ENCODE results near the gene CEP85L. TPM values are rescaled to one million over a fixed set of nuclear protein-coding genes. Genes with fewer than 3 reads are reported as not detected.
A peak's percentile ranks its signal among the peaks of the same experiment; 100 is the strongest.

CEP85L gene
- total and polyA plus RNA-seq, 2 donors (not counting 1 experiment from before 2014, with no cell fraction given): 7.3 to 22.0 TPM

DNA sequence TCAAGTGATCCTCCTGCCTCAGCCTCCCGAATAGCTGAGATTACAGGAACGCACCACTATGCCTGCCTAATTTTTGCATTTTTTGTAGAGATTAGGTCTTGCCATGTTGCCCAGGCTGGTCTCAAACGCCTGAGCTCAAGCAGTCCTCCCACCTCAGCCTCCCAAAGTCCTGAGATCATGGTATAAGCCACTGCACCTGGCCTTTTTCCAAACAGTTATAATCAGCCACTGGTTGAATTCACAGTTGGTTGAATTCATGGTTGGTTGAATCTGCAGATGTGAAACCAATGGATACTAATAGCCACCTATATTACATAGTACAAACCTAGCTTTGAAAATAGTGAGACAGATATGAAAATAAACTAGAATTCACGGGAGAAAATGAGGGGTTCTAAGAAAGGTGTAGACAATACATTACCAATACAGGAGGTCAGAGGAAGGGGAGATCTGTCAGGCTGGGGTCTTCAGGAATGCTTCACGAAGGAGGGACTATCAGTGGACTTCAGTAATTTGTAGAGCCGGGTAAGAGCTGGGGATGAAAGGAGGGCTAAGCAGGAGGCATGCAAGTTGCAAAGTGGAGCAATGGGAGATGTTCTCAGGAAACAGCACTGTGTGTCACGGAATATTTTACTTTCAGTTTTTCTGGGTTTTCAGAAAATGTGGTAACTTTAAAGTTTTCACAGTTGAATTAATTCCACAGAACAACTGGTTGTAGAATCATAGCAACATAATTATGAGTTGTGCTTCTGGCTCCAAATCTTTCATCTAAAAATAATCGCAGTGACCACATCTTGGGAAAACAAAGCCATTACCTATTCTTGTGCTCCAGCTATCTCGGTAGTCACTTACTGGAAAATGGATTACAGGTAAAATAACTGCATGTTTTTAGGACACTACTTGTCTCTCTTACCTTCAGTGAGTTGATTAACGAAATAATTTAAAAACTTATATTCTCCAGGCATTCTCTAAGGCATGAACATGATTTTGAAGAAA lies 12.9 kb upstream of the CEP85L start:
- peaks cover 19% of the 10 kb centered on the region for H3K4me1 ChIP-seq (ENCODE audit: control insufficient read depth, extremely low read depth, insufficient read depth, low read length)
- no peaks in the 10 kb centered on the region for H3K79me2 ChIP-seq (ENCODE audit: control insufficient read depth, insufficient read depth, low read length)
- H3K27ac ChIP-seq (ENCODE audit: insufficient read depth, low read length): no peak overlapping the region
- no peaks in the 10 kb centered on the region for H3K9me3 ChIP-seq (ENCODE audit: control insufficient read depth, insufficient read depth, low read depth, low read length)
- H2AFZ ChIP-seq (ENCODE audit: low read length): no peak overlapping the region
- H3K27me3 ChIP-seq (ENCODE audit: control insufficient read depth, insufficient read depth, low read length): no peaks in the 10 kb centered on the region
- peak overlapping the region in 3 of 4 experiments; percentile 6 to 47 (median 24) for H3K4me3 ChIP-seq (replicated peaks in 1 of 4; ENCODE audit: control extremely low read depth in 1 of 4, insufficient read depth in 1 of 4, low read depth in 3 of 4, low read length in 4 of 4)
- no peaks in the 10 kb centered on the region for H4K20me1 ChIP-seq (ENCODE audit: control insufficient read depth, extremely low read depth, insufficient read depth, low read length)
- DNase-seq (ENCODE audit: low read depth in 2 of 2): no peak
- H3K4me2 ChIP-seq (ENCODE audit: extremely low read depth, insufficient read depth, low read length): peak overlapping the region; percentile 67
- TF ChIP-seq EZH2 (IDR thresholded peaks at IDR 0.05; ENCODE audit: low read length, missing control alignments): no peak
- TF ChIP-seq CTCF (conservative IDR thresholded peaks at IDR 0.05 in 1 of 2, IDR thresholded peaks at IDR 0.05 in 1 of 2; ENCODE audit: low read depth in 1 of 2, low read length in 2 of 2): no peak
- H3K36me3 ChIP-seq (ENCODE audit: control insufficient read depth, insufficient read depth, low read length): no peaks in the 10 kb centered on the region
- no peak overlapping the region for H3K9ac ChIP-seq (ENCODE audit: insufficient read depth, low read length)

DNA sequence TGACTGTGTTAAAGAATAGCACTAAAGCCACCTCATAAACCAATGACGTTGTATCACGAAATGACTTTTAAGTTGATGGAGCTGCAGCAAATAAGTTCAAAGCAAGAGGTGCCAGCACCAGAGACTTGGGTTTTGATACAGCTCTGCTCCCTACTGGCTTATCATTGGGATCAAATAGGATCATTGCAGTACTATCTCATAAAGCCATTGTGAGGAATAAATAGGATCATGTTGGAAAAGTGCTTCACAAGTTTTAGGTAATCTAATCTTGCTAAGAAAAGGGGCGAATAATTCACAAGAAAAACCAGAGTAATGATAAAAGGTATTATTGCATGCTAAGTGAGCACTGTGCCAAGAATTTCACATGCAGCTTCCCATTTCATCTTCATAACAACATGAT lies 10.4 kb upstream of the CEP85L start:
- Histone ChIP-seq H3K4me3 (replicated peaks in 1 of 4; ENCODE audit: control extremely low read depth in 1 of 4, insufficient read depth in 1 of 4, low read depth in 3 of 4, low read length in 4 of 4) (no peak overlapping the region), H3K79me2 (ENCODE audit: control insufficient read depth, insufficient read depth, low read length) (no peaks in the 10 kb centered on the region), H3K4me1 (ENCODE audit: control insufficient read depth, extremely low read depth, insufficient read depth, low read length) (peaks cover 5% of the 10 kb centered on the region), H3K9ac (ENCODE audit: insufficient read depth, low read length) (no peak overlapping the region), H3K27ac (ENCODE audit: insufficient read depth, low read length) (no peak overlapping the region), H3K9me3 (ENCODE audit: control insufficient read depth, insufficient read depth, low read depth, low read length) (no peaks in the 10 kb centered on the region), H4K20me1 (ENCODE audit: control insufficient read depth, extremely low read depth, insufficient read depth, low read length) (no peaks in the 10 kb centered on the region), H3K27me3 (ENCODE audit: control insufficient read depth, insufficient read depth, low read length) (no peaks in the 10 kb centered on the region), H2AFZ (ENCODE audit: low read length) (no peak overlapping the region), H3K36me3 (ENCODE audit: control insufficient read depth, insufficient read depth, low read length) (no peaks in the 10 kb centered on the region), H3K4me2 (ENCODE audit: extremely low read depth, insufficient read depth, low read length) (no peak overlapping the region)
- TF ChIP-seq CTCF (conservative IDR thresholded peaks at IDR 0.05 in 1 of 2, IDR thresholded peaks at IDR 0.05 in 1 of 2; ENCODE audit: low read depth in 1 of 2, low read length in 2 of 2): no peak
- TF ChIP-seq EZH2 (IDR thresholded peaks at IDR 0.05; ENCODE audit: low read length, missing control alignments): no peak
- DNase-seq (ENCODE audit: low read depth in 2 of 2): no peak

GRCh38 chr6:118660218-118660569 lies 8.8 kb upstream of the CEP85L start:
- H3K9me3 ChIP-seq (ENCODE audit: control insufficient read depth, insufficient read depth, low read depth, low read length): no peaks in the 10 kb centered on the region
- no peaks in the 10 kb centered on the region for H3K79me2 ChIP-seq (ENCODE audit: control insufficient read depth, insufficient read depth, low read length)
- H3K27ac ChIP-seq (ENCODE audit: insufficient read depth, low read length): no peak overlapping the region
- H2AFZ ChIP-seq (ENCODE audit: low read length): no peak overlapping the region
- no peaks in the 10 kb centered on the region for H3K27me3 ChIP-seq (ENCODE audit: control insufficient read depth, insufficient read depth, low read length)
- H3K4me3 ChIP-seq (replicated peaks in 1 of 4; ENCODE audit: control extremely low read depth in 1 of 4, insufficient read depth in 1 of 4, low read depth in 3 of 4, low read length in 4 of 4): no peak overlapping the region
- H3K36me3 ChIP-seq (ENCODE audit: control insufficient read depth, insufficient read depth, low read length): no peaks in the 10 kb centered on the region
- DNase-seq (ENCODE audit: low read depth in 2 of 2): no peak
- H3K4me2 ChIP-seq (ENCODE audit: extremely low read depth, insufficient read depth, low read length): no peak overlapping the region
- no peak overlapping the region for H3K9ac ChIP-seq (ENCODE audit: insufficient read depth, low read length)
- no peaks in the 10 kb centered on the region for H4K20me1 ChIP-seq (ENCODE audit: control insufficient read depth, extremely low read depth, insufficient read depth, low read length)
- TF ChIP-seq CTCF (conservative IDR thresholded peaks at IDR 0.05 in 1 of 2, IDR thresholded peaks at IDR 0.05 in 1 of 2; ENCODE audit: low read depth in 1 of 2, low read length in 2 of 2) (no peak), EZH2 (IDR thresholded peaks at IDR 0.05; ENCODE audit: low read length, missing control alignments) (no peak)
- H3K4me1 ChIP-seq (ENCODE audit: control insufficient read depth, extremely low read depth, insufficient read depth, low read length): peaks cover 5% of the 10 kb centered on the region

All from fibroblast of lung (primary cell).